Measurements from ENCODE around the gene ADARB1.

The ADARB1 gene

DNA sequence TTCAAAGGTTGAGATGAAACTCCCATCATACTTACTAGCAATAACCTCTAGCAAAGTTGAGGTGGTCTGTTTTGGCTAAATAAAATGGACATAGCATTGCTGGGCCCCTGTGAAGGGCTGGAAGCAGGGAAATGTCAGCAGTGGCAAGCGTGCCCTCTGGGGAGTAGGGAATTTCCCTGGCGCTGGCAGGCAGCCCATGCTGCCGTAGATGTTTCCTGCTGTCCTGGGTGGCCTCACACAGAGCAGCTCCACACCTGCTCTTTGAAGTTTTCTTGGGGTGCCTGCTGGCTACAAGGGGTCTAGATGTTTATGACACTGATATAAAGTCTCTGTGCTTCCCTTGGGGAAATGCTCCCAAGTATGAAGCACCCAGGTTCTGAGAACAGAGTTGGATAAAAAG lies 30.2 kb downstream of the ADARB1 start:
- DNase-seq (ENCODE audit: low spot score) (no peak), ATAC-seq (ENCODE audit: low read depth) (peak; percentile 67)
- no peaks in the 10 kb centered on the region for H3K9me3 ChIP-seq (ENCODE audit: severe bottlenecking)
- no peaks in the 10 kb centered on the region for H3K36me3 ChIP-seq (ENCODE audit: low read depth)
- H3K4me1 ChIP-seq (ENCODE audit: insufficient read depth, poor library complexity, severe bottlenecking) = peaks cover 25% of the 10 kb centered on the region
- H3K27me3 ChIP-seq (ENCODE audit: insufficient read depth, poor library complexity, severe bottlenecking) = no peaks in the 10 kb centered on the region
- H3K27ac ChIP-seq (ENCODE audit: poor library complexity, severe bottlenecking) = no peak overlapping the region
- TF ChIP-seq, protein P1, sequence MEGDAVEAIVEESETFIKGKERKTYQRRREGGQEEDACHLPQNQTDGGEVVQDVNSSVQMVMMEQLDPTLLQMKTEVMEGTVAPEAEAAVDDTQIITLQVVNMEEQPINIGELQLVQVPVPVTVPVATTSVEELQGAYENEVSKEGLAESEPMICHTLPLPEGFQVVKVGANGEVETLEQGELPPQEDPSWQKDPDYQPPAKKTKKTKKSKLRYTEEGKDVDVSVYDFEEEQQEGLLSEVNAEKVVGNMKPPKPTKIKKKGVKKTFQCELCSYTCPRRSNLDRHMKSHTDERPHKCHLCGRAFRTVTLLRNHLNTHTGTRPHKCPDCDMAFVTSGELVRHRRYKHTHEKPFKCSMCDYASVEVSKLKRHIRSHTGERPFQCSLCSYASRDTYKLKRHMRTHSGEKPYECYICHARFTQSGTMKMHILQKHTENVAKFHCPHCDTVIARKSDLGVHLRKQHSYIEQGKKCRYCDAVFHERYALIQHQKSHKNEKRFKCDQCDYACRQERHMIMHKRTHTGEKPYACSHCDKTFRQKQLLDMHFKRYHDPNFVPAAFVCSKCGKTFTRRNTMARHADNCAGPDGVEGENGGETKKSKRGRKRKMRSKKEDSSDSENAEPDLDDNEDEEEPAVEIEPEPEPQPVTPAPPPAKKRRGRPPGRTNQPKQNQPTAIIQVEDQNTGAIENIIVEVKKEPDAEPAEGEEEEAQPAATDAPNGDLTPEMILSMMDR (IDR thresholded peaks at IDR 0.05; ENCODE audit: poor library complexity, severe bottlenecking) = no peak
- H3K4me3 ChIP-seq (ENCODE audit: severe bottlenecking) = no peak overlapping the region

DNA sequence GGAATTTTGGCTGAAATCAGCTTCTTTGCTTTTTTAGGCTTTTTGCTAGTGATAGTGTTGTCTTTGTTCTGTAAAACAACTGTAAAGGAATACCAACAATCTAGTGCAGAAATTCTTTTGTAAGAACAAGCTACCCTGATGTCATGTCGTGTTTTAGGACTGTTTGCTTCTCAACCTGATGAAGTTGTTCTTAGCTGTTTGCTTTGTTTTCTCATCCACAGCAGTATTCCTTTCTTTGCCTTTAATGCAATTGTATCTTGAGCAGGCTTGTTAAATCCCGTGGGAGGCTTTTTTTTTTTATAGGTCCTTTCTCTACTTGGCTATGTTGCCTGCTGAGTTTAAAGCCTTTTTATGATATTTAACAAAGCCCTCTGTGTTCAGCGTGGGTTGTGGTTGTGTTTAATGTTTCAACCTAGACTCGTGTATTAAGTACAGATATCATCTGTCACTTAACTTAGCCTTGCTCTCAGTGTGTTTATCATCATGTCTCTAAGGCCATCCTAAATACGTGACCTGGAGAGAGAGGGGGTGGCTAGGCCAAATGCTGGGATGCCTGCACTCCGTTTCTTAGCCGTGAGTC lies 31.6 kb downstream of the ADARB1 start:
- Histone ChIP-seq H3K9me3 (ENCODE audit: severe bottlenecking) (no peaks in the 10 kb centered on the region), H3K4me1 (ENCODE audit: insufficient read depth, poor library complexity, severe bottlenecking) (peaks cover 25% of the 10 kb centered on the region), H3K36me3 (ENCODE audit: low read depth) (no peaks in the 10 kb centered on the region), H3K27me3 (ENCODE audit: insufficient read depth, poor library complexity, severe bottlenecking) (no peaks in the 10 kb centered on the region), H3K27ac (ENCODE audit: poor library complexity, severe bottlenecking) (no peak overlapping the region), H3K4me3 (ENCODE audit: severe bottlenecking) (no peak overlapping the region)
- no peak for DNase-seq (ENCODE audit: low spot score)
- TF ChIP-seq, protein P1 (IDR thresholded peaks at IDR 0.05; ENCODE audit: poor library complexity, severe bottlenecking) = no peak
- ATAC-seq (ENCODE audit: low read depth) = no peak

DNA sequence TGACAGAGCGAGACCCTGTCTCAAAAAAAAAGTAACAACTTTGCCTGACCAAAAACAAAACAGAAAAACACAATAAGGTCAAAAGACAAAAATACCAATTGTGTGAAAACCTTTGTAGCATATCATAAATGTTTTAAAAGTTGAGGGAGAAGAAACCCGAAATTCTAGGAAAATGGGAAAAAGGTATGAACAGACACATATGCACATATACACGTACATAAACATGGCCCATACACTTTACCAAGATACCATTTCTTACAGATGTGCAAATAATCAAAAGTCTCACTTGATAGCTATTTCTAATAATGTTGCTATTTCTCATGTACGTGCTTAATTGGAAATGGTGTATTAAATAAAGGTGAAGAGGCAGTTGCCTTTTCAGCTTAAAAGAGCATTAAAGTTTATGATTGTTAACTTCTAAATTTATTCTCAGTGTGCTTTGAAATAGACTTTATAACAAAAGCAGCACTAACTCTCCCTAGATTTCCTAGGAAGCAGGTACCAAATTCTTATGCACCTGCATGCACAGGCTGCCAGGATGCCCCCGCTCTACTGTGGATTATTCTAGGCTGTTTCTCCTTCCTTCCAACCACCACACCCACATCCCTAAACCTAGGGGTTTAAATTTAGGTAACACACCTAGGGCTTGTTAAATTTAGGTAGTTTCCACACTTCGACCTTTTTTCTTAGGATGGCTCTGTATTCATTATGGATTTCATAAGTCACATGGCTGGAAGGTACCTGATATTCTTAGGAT lies 33.8 kb downstream of the ADARB1 start:
- no peaks in the 10 kb centered on the region for H3K36me3 ChIP-seq (ENCODE audit: low read depth)
- TF ChIP-seq, protein P1 (IDR thresholded peaks at IDR 0.05; ENCODE audit: poor library complexity, severe bottlenecking) = no peak
- no peaks in the 10 kb centered on the region for H3K9me3 ChIP-seq (ENCODE audit: severe bottlenecking)
- DNase-seq (ENCODE audit: low spot score) (no peak), ATAC-seq (ENCODE audit: low read depth) (no peak)
- H3K27ac ChIP-seq (ENCODE audit: poor library complexity, severe bottlenecking) = no peak overlapping the region
- H3K27me3 ChIP-seq (ENCODE audit: insufficient read depth, poor library complexity, severe bottlenecking) = no peaks in the 10 kb centered on the region
- H3K4me3 ChIP-seq (ENCODE audit: severe bottlenecking) = no peak overlapping the region
- peaks cover 7% of the 10 kb centered on the region for H3K4me1 ChIP-seq (ENCODE audit: insufficient read depth, poor library complexity, severe bottlenecking)

DNA sequence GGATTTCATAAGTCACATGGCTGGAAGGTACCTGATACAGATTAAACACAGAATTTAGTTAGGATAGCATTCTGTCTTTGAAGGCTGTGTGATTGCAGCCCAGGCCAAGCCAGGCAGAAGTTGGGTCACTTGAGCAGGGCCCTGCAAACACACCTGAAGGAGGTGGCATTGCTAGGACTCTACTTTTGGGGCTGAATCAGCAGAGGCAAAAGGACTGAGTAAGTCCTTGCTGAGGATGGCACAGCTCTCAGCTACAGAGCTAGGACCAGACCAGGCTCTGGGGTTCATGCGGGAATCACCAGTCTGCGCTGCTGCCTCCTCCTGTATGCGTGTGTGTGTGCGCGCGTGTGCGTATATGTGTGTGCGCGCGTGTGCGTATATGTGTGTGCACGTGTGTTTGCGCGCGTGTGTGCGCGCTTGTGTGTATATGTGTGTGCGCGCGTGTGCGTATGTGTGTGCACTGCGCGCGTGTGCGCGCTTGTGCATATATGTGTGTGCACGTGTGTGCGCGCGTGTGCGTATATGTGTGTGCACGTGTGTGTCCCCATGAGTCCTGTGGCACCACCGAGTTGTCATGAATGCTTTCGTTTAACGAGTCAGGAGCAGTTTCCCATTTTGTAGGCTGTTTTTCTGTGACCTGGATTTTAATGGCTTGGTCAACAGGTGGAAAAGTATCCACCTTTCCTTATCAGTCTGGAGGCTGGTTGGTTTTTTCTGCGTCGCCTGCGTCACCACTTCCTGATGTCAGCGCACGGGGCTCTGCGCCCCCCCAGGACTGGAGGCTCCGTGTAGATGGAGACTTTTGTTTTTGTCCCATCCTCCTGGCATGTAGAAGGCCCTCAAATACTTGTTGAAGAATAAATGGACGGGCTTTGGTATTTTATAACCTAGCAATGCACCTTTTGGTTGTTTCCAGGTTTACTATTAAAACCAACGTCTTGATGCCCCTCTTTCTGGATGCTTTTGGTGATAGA lies 34.7 kb downstream of the ADARB1 start:
- Histone ChIP-seq H3K9me3 (ENCODE audit: severe bottlenecking) (no peaks in the 10 kb centered on the region), H3K36me3 (ENCODE audit: low read depth) (no peaks in the 10 kb centered on the region; the same call in 1 of the 2 replicates), H3K4me3 (ENCODE audit: severe bottlenecking) (no peak overlapping the region), H3K27me3 (ENCODE audit: insufficient read depth, poor library complexity, severe bottlenecking) (no peaks in the 10 kb centered on the region), H3K4me1 (ENCODE audit: insufficient read depth, poor library complexity, severe bottlenecking) (peaks cover 3% of the 10 kb centered on the region), H3K27ac (ENCODE audit: poor library complexity, severe bottlenecking) (no peak overlapping the region)
- ATAC-seq (ENCODE audit: low read depth) (no peak), DNase-seq (ENCODE audit: low spot score) (no peak)
- TF ChIP-seq, protein P1 (IDR thresholded peaks at IDR 0.05; ENCODE audit: poor library complexity, severe bottlenecking) = no peak

All from RWPE2 (cell line).